OCI-LY7 (cell line): ENCODE data around the gene VEZF1. TPM values are rescaled to one million over a fixed set of nuclear protein-coding genes. Genes with fewer than 3 reads are reported as not detected.

Experiments used
- BruUV-seq: library from RNA; stranded (reverse); fragments of 400-500 nt; replicated peaks from 2 replicates; lab custom pipeline; 2021; lab: Mats Ljungman, UMichigan
- CTCF ChIA-PET: fragments of 300-600 bp; sonication (Branson Sonifier 250); formaldehyde crosslinking; loops from one replicate; lab custom pipeline; 2022; ENCODE audit warnings: antibody characterized with exemption; ENCODE audit not compliant: unreplicated experiment; lab: Charles Lee
- POLR2A ChIA-PET: fragments of 300-600 bp; sonication (Branson Sonifier 250); formaldehyde crosslinking; loops from one replicate; lab custom pipeline; 2022; ENCODE audit warnings: antibody characterized with exemption; lab: Charles Lee
- DNase-seq: peaks from one replicate; pipeline ENCODE4 v3.0.0-alpha.2; 2015; ENCODE audit warnings: low spot score
- H2AFZ ChIP-seq: fragments of 200-600 bp; sonication (generic), shearing (Covaris generic); 2 replicates; pipeline ENCODE4 v1.6.1; 2014; ENCODE audit warnings: mild to moderate bottlenecking, antibody characterized with exemption, low read length, moderate library complexity
- H3K27ac ChIP-seq: fragments of 200-600 bp; sonication (generic); 2 replicates; pipeline ENCODE4 v1.5.1; 2014; ENCODE audit warnings: mixed run types, low read depth, mild to moderate bottlenecking, moderate library complexity, low read length, inconsistent platforms; ENCODE audit not compliant: poor library complexity, severe bottlenecking
- H3K36me3 ChIP-seq: fragments of 200-600 bp; sonication (generic); 2 replicates; pipeline ENCODE4 v1.6.1; 2014; ENCODE audit warnings: mild to moderate bottlenecking, antibody characterized with exemption, low read length, moderate library complexity, mixed read lengths; ENCODE audit not compliant: insufficient read depth
- H3K4me1 ChIP-seq: fragments of 200-600 bp; sonication (generic); 2 replicates; pipeline ENCODE4 v1.5.1; 2014; ENCODE audit warnings: mild to moderate bottlenecking, low read length; ENCODE audit not compliant: insufficient read depth, poor library complexity, severe bottlenecking
- H3K4me2 ChIP-seq: fragments of 200-600 bp; sonication (generic); 2 replicates; pipeline ENCODE4 v1.6.1; 2014; ENCODE audit warnings: mild to moderate bottlenecking, low read length
- H3K4me3 ChIP-seq: fragments of 200-600 bp; sonication (generic); 2 replicates; pipeline ENCODE4 v1.5.1; 2014; ENCODE audit warnings: mild to moderate bottlenecking, low read depth, low read length; ENCODE audit not compliant: poor library complexity, severe bottlenecking
- H3K79me2 ChIP-seq: fragments of 200-600 bp; sonication (generic); 2 replicates; pipeline ENCODE4 v1.6.1; 2016; ENCODE audit warnings: low read depth, mild to moderate bottlenecking, low read length, moderate library complexity, mixed read lengths; ENCODE audit not compliant: insufficient read depth
- H3K9me2 ChIP-seq: fragments of 200-600 bp; sonication (generic); 2 replicates; pipeline ENCODE4 v1.6.1; 2016; ENCODE audit warnings: mild to moderate bottlenecking, low read length, mixed read lengths; ENCODE audit not compliant: insufficient read depth
- H3K9me3 ChIP-seq: fragments of 200-600 bp; sonication (generic); 2 replicates; pipeline ENCODE4 v1.6.1; 2014; ENCODE audit warnings: mild to moderate bottlenecking, mixed run types, low read length, mixed read lengths
- H4K20me1 ChIP-seq: fragments of 200-600 bp; sonication (generic); 2 replicates; pipeline ENCODE4 v1.6.1; 2014; ENCODE audit warnings: mild to moderate bottlenecking, antibody characterized with exemption, low read length, moderate library complexity, mixed read lengths; ENCODE audit not compliant: insufficient read depth
- CTCF ChIP-seq: fragments of 200-600 bp; sonication (generic); conservative IDR thresholded peaks from 2 replicates; pipeline ENCODE4 v1.5.1; 2014; ENCODE audit warnings: mild to moderate bottlenecking, antibody characterized with exemption, low read length, moderate library complexity, mixed read lengths
- EZH2phosphoT487 ChIP-seq: fragments of 200-600 bp; sonication (generic); IDR thresholded peaks from 2 replicates; pipeline ENCODE4 v1.6.1; 2018; ENCODE audit warnings: low read depth, borderline replicate concordance, mild to moderate bottlenecking, mixed run types, antibody characterized with exemption, low read length, moderate library complexity, mixed read lengths
- intact Hi-C: fragments of 100-400 bp; cut with micrococcal nuclease; formaldehyde crosslinking; loops from one replicate; pipeline ENCODE4 v1.10.0; 2022; ENCODE audit not compliant: unreplicated experiment
- total RNA-seq, 2 experiments: library from RNA; depleted of rRNA in 1 of 2; stranded (reverse); fragments of >200 nt in 1 of 2; shearing (Covaris generic) in 1 of 2; gene quantifications; 2 replicates each; pipeline ENCODE4 v1.2.3, GENCODE V29; 2014 to 2022

Gene VEZF1
- total RNA-seq, 2 experiments from 2014 or later: 22.6 to 35.4 TPM

DNA sequence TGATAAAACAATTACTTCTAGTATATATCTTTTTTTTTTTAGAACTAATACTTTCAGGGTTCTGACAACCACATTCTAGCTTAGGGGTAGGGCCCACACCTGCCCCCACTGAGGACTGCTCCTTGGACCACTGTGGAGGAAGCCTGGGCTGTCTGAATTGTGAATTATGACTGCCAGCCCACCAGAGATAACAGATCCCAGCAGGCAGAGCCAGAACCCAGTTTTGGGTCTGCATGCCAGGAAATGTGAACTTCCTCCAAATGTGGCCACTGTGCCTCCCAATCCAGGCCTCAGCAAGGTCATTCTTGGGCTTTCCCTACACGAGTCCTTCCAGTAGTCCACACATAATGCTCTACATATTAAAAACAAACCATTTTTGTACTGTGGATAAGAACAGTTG, 15.9 kb downstream of the VEZF1 start:
- no peaks in the 10 kb centered on the region for H3K79me2 ChIP-seq
- no TSS peak for BruUV-seq
- intact Hi-C loops: no loop called here
- no peaks in the 10 kb centered on the region for H3K4me1 ChIP-seq
- POLR2A ChIA-PET: interaction anchor here (0.6 kb wide), 1 partner anchor 10 kb away, joined by 3 read pairs; no protein-coding TSS in a partner anchor
- no peak for TF ChIP-seq EZH2phosphoT487
- no peak for TF ChIP-seq CTCF
- CTCF ChIA-PET: no interaction called here
- H3K36me3 ChIP-seq: peaks cover 49% of the 10 kb centered on the region
- H3K9me2 ChIP-seq: no peaks in the 10 kb centered on the region
- H2AFZ ChIP-seq: no peak overlapping the region
- no peak overlapping the region for H3K4me2 ChIP-seq
- H3K4me3 ChIP-seq: no peak overlapping the region
- H3K27ac ChIP-seq: no peak overlapping the region
- no peaks in the 10 kb centered on the region for H3K9me3 ChIP-seq
- no peak for DNase-seq
- no peaks in the 10 kb centered on the region for H4K20me1 ChIP-seq

DNA sequence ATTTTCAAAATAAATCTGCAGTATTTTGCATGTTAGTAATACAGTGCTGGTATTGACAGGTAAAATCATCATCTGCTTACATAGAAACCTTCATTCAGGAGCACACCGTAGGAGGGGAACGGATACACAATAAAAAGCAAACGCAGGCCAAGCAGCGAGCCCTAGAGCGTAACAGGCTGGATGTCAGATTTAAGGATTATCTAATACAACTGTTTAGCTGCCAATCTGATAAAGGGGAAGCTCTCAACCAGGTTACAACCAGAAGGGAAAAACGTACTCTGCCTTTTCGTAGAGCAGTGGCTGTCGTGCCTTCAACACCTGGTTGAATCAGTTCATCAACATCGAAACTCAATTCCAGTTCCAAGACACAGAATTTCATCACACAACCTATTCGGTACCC, 16.5 kb downstream of the VEZF1 start:
- CTCF ChIA-PET: no interaction called here
- H3K4me1 ChIP-seq: no peaks in the 10 kb centered on the region
- TF ChIP-seq CTCF (no peak), EZH2phosphoT487 (no peak)
- H3K79me2 ChIP-seq: no peaks in the 10 kb centered on the region
- no peaks in the 10 kb centered on the region for H4K20me1 ChIP-seq
- no peak for DNase-seq
- no peak overlapping the region for H3K4me2 ChIP-seq
- no peak overlapping the region for H2AFZ ChIP-seq
- H3K9me3 ChIP-seq: no peaks in the 10 kb centered on the region
- no peak overlapping the region for H3K27ac ChIP-seq
- POLR2A ChIA-PET: no interaction called here
- no TSS peak for BruUV-seq
- H3K9me2 ChIP-seq: no peaks in the 10 kb centered on the region
- intact Hi-C loops: no loop called here
- no peak overlapping the region for H3K4me3 ChIP-seq
- peaks cover 43% of the 10 kb centered on the region for H3K36me3 ChIP-seq

DNA sequence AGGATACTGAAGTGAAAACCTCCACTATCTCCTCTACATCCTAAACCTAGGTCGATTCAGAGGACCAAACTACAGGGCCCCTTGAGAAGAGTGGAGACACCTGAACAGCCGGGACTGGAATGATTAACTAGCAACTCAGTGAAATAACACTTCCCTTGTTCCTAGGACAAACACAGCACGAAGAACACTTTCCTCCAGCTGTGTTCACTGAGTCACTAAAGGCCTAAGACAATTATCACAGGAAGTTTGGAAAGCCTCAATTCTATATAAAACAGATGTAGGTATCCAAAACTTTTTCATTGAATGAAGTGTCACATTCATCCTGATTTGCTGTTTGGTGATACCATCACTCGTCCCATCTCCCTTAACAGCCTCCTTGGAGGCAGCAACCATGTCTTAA, 17.3 kb downstream of the VEZF1 start:
- no peaks in the 10 kb centered on the region for H3K9me3 ChIP-seq
- BruUV-seq: no TSS peak
- H3K4me3 ChIP-seq: no peak overlapping the region
- no peak overlapping the region for H3K4me2 ChIP-seq
- H3K4me1 ChIP-seq: no peaks in the 10 kb centered on the region
- intact Hi-C loops: no loop called here
- CTCF ChIA-PET: no interaction called here
- TF ChIP-seq EZH2phosphoT487 (no peak), CTCF (no peak)
- POLR2A ChIA-PET: interaction anchor here (0.7 kb wide), 1 partner anchor 9 kb away, joined by 3 read pairs; no protein-coding TSS in a partner anchor
- peaks cover 35% of the 10 kb centered on the region for H3K36me3 ChIP-seq
- no peak overlapping the region for H3K27ac ChIP-seq
- H3K79me2 ChIP-seq: no peaks in the 10 kb centered on the region
- no peaks in the 10 kb centered on the region for H4K20me1 ChIP-seq
- no peaks in the 10 kb centered on the region for H3K9me2 ChIP-seq
- H2AFZ ChIP-seq: no peak overlapping the region
- no peak for DNase-seq
